ENCODE results near the gene ZBTB7A.

ZBTB7A gene

DNA sequence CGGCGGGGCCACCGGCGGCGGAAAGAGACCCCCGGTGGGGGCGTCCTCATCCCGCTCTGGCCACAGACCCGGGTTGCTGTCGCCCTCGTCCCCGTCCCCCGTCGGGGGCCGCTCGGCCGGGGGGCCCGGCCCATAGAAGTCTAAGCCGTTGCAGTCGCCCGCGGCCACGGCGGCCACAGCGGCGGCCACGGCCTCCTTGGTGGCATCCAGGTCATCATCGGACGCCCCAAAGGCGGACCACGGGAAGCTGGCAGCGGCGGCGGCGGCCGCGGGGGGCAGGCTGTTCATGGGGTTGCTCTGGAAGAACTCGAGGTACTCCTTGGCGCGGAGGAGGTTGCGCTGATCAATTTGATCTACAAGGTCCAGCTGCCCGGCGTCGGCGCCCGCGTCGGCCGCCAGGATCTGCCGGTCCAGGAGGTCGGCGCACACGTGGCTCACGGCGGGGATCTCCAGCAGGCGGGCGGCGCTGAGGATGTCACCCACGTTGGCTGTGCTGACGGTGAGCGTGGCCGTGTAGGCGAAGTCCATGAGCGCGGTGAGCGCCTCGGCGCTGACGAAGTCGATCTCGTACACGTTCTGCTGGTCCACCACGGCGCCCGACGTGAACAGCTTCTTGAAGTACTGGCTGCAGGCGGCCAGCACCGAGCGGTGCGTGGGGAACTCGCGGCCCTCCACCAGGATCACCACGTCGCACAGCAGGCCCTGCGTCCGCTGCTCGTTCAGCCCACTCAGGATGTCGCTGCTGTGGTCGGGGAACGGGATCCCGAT is 12.1 kb downstream of the ZBTB7A start:
- DNase-seq (ENCODE audit: low read depth) = no peak

DNA sequence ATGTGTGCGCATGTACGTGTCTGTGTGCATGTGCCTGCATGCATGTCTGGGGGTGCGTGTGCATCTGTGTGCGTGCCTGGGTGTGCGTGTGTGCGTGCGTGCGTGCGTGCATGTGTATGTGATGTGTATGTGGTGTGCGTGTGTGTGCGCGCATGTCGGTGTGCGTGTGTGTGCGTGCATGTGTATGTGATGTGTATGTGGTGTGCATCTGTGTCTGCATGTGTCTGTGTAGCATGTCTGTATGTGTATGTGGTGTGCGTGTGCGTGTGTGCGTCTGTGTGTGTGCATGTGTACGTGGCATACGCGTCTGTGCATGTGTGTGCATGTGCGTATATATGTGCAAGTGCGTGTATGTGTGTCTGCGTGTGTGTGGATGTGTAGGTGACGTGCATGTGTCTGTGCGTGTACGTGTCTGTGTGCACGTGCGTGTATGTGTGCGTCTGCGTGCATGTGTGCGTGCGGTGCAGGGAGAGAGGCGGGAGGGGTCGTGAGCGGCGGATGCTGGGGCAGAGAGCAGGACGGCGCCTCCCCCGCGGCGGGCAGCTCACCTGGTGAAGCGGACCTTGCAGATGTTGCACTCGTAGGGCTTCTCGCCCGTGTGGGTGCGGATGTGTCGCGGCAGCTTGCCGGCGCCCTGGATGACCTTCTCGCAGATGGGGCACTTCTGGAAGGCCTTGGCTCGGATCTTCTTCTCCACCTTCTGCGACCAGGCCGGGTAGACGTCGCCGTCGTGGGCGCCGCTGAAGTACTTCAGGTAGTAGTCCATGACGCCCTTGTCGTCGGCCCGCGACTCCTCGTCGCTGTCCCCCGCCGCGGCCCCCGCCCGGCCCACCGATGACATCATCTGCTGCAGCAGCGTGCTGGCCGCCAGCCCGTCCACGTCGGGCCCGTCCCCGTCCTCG is 13.0 kb downstream of the ZBTB7A start:
- DNase-seq (ENCODE audit: low read depth) = no peak

DNA sequence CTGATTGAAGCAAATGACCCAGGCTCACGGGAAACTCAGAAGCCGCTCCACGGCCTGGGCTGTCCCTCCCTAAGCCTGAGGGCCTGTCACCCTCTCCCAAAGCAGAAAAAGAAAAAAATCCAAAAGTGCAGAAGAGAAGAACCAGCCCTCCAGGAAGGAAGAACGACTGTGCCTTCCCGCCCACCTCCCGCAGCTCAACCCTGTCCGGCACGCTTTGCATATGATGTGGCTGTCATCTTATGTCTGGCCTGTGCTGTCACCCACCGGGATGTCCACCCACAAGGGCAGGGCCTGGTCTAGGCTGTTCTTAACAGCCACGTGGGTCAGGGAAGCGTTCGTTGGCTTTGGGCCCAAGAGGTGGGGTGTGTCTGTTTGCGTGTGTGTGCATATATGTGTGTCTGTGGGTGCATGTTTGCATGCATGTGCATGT is 13.7 kb downstream of the ZBTB7A start:
- DNase-seq (ENCODE audit: low read depth) = no peak

DNA sequence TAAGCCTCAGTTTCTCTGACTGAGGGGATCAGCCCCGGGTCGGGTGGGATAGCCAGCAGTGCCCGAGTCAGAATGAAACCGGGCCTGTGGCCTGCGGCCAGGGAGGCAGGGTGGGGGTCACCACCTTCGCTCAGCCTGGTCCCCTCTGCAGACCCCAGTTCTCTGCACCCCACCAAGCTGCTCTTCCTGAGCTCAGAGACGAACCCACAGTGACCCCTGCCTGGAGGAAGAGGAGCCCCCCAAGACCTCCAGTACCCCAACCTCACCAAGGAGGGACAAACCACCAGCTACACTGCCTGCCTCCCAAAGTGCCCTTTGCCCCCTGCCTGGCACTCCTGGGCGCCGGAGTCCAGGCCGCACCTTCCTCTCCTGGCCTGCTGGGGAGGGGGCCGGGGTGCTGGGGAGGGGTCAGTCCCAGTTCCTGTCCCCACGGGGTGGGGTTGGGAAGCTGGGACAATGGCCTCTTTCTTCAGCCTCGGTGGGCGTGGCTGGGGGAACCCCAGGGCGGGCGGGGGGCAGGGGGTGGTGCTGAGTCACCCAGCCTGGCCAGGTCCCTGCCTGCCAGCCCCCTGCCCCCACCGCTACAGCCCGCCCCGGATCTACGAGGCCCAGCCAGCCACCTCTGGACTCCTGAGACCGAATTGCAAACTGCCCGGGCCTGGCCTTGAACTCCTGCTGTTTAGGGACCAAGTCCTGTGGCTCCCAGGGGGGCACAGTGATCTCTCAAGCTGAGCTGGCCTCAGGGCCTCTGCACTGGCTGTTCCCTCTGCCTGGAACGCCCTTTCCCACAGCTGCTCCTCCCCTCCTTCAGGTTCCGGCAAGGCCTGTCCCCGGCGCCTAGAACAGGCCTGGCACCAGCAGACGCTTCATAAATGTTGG is 14.3 kb downstream of the ZBTB7A start:
- DNase-seq (ENCODE audit: low read depth) = peak; percentile 38

DNA sequence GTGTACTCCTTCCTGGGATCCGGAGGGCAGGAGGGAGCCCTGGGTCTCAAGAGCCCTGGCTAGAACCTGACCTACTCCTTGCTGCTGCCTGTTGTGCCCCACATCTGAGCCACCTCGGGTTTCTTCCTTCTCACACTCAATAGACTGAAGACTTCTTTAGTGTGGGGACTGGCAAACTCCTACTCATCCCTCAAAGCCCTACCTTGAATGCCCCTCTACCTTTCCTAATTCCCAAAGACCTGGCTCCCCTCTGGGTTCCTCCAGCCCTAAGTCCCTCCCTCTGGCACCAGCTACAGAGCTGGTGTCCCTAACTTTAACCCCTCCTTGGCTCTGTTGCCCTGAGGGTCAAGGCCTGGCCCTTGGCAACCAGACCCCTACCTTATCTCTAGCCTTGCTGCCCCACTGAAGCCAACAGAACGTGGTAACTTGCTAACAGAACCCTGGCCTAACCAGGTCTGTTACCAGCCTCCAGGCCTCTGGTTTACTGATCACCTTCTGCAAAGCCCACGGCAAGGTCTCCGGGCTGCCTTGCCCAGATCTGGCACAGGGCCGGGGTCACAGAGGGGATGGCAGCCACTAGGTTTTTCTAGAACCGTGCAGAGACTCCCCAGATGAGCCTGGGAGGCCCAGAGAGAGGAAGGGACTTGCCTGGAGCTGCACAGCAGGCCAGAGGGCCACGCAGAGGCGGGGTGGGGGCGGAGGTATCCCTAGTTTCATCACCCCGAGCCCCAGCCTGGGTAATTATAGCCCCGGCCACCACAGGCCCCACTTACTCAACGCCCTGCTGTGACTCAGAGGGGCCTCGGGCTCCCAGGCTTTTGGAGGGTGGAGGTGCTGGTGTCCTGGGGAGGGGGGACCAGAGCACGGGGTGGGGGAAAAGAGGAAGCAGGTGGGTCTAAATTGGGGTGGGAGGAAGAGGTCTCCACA is 15.3 kb downstream of the ZBTB7A start:
- DNase-seq (ENCODE audit: low read depth) = peak; percentile 59

DNA sequence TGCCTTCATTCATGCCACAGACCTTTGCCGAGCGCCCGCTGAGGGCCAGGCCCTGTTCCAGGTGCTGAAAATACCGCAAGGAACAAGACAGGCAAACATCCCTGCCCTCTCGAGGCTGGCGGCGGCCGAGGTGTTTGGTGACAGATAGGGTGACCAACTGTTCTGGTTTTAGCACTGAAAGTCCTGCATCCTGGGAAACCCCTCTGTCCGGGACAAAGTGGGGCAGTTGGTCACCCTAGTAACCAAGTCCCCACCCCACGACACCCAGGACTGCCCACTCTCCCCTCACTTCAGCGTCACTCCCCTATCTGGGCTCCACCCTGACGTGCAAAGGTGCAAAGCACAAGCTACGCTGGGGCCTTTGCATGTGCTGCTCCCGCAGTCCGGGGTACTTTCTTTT is 17.3 kb downstream of the ZBTB7A start:
- DNase-seq (ENCODE audit: low read depth) = no peak

DNA sequence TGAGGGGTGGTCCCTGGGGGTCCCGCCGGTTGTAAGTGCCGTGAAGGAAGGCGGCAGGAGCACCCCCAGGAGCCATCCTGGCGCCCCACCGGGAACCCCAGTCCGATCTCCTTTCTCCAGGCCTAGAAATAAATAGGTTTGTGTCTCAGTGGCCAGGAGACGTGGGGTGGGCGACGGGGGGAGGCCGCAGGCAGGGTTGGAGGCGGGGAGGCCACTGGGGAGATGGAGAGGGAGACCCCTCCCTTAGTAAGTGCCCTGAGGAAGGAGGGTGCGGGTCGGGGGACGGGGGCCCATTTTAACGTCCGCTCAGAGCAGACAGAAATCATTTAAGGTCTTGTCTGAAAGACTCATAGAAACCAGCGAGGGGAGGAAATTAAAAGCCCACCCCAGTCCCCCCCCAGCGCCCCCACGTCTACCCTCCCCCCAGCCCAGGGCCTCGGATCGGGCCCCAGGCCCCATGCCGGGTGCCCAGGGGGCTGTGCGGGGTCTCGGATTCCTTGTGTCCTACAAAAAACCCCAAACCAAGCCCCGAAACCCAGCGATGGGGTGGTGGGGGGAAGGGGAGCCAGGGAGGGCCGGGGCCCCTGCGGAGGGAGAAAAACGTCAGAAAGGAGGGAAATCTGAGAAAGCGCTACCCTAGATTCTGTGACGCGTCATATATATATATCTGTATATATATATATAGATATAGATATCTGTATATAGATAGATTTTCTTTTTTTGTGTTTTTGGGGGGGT is 19.6 kb downstream of the ZBTB7A start:
- no peak for DNase-seq (ENCODE audit: low read depth)

DNA sequence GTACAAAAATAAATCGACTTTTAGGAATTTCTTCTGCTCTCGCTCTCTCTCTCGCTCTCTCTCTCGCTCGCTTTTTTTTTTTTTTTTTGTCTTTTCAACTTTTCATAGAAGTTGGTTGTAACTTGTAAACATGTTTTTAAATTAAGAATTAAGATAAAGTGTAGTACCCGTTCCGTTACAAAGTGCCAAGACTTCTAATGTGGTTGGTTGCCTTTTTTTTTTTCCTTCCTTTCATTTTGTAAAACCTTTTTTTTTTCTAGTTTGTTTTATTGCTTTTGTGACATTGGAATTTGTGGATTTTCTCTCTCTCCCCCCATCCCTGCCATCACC is 20.4 kb downstream of the ZBTB7A start:
- no peak for DNase-seq (ENCODE audit: low read depth)

DNA sequence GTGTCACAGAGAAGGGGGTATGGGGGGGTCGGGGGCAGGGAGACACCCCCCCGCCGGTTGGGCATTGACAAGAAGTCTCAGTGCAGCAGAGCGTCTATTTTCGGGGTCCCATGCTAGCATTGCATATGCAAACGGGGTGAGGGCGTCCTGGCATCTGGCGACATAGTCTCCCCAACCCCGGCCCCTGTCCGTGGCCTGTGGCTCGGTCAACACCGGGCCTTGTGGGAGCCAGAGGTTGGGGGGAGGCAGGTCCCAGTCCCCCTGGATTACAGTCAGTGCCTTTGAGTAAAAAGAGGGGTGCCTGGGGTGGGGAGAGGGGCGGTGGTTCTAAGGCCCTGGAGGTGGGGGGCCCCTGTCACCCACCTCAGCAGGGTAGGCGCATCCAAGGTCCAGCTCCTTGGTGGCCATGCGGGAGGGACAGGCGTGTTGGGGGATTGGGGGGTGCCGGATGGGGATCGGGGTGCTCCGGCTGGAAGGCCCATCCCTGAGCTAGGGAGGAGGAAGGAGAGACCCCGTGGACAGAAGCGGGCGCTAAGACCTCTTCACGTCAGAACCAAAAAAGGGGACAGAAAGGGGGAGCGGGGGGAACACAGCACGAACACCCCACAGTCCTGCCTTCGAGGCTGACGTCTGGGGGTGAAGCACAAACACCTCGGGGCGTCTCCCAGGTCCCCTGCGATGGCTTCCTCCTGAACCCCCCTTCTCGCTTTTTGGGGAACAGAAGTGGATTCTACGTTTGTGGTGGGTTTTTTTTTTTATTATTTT is 20.9 kb downstream of the ZBTB7A start:
- no peak for DNase-seq (ENCODE audit: low read depth)

DNA sequence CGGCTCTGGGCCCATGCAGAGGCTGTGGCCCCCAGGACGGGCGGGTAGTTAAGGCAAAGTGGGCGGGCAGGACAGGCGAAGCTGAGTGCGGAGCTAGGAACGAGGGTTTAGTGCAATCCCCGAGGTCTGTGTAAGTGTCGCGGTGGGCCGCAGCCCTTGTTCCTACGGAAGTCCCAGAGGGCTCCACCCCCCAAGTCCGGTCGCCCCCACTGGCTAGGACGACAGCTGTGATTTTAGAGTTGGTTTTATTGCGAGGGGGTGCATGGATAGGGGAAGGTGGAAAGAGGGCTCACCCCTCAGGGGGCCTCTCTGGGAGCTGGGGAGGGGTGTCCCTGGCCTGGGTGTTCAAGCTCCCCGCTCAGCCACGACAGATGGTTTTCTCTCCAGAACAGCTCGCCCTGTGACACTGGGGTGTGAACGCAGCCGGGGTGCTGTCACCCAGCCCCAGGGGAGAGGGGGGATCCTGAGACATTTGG is 21.7 kb downstream of the ZBTB7A start:
- DNase-seq (ENCODE audit: low read depth) = no peak

DNA sequence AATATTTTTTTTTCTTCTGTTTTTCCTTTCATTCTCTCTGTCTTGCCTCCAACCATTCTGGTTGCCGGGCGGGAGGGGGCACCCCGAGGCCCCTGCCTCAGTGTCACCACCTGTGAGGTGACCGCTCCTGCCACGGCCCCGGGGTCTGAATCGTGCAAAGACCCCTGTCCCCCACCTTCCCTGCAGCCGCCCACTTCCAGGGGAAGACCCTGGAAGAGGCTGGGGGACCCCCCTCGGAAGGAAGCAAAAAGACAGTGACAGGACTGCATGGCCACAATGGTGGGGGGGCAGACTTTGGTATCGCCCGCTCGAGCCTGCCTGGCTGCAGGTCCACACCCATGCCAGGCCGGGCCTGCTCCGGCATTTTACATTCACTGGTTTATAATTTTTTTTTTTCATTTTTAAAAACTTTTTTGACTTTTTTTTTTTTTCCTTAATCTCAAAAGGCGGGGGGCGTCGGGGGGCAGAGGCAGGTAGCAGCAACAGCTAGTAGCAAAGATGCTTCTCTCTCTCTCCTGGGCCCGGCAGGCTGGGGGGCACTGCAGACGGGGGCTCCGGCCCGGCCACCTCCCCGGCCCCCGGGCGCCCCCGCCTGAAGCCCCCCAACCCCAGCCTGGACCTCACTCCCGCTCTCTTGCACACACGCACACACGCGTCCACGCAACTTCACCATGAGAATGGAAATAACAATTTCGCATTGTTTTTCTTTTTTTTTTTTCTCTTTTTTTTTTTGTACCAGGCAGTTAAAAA is 22.6 kb downstream of the ZBTB7A start:
- DNase-seq (ENCODE audit: low read depth) = no peak

DNA sequence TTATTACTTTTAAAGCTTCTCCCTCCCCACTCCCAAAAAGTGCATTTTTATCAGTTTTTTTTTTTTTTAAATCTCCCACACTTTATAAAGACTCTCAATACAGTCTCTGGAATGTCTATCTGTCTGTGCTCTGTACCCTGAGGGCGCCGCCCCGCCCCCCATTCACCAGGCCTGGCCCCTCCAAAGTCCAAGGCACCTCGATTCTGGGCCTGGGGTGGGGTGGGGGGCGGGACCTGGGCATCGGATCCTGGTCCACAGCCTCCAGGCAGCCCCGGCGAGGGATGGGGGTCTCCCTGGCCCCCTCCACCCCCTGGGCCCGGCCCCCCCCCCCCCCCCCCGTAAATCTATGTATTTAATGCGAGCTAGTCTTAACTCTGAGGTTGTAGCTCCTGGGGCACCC is 23.3 kb downstream of the ZBTB7A start:
- DNase-seq (ENCODE audit: low read depth) = no peak

DNA sequence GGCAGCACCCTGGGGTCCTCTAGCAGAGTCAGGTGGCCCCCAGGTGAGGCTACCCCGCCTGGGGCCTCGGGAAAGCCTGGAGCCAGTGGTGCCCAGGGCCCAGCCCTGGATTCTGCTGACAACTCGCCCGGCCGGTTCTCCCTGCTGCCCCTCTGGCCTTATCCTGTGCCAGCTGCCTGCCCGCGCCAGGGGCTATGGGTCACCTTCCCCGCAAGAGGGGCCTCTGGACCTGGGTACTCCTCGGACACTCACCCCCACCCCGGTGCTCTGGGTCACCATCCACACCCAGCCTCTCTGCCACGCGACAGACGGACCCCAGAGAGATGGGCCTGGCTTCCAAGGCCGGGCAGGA is 24.0 kb downstream of the ZBTB7A start:
- DNase-seq (ENCODE audit: low read depth) = no peak

DNA sequence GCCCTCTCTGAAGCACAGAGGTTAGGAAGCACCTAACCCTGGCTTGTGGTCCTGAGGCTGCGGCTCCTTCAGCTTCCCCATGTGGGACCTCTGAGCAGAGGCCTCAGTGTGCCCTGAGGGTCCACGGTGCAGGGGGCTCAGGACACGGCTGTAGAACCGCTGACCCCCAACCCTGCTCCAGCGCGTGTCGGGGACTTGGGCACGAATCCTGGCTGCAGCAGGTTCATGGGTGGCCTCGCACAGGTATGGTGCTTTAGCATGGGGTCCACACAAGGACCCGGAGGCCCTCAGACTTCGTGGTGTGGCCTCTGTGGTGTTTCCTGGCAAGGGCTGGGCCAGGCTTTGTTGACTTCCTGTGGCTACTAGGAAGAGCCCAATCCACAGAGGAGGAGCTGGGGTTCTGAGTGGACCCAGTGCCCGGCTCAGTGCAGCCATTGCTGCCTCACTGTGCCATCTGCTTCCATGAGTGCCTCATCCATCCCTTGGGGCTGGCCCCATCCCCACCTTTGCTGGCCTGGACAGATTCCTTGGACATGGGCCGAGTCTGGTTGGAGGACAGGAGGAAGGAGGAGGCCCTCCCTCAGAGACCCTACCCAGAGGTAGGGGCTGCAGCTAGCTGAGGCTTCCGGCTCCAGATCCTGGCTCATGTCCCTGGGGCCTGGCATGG is 24.5 kb downstream of the ZBTB7A start:
- DNase-seq (ENCODE audit: low read depth) = no peak

DNA sequence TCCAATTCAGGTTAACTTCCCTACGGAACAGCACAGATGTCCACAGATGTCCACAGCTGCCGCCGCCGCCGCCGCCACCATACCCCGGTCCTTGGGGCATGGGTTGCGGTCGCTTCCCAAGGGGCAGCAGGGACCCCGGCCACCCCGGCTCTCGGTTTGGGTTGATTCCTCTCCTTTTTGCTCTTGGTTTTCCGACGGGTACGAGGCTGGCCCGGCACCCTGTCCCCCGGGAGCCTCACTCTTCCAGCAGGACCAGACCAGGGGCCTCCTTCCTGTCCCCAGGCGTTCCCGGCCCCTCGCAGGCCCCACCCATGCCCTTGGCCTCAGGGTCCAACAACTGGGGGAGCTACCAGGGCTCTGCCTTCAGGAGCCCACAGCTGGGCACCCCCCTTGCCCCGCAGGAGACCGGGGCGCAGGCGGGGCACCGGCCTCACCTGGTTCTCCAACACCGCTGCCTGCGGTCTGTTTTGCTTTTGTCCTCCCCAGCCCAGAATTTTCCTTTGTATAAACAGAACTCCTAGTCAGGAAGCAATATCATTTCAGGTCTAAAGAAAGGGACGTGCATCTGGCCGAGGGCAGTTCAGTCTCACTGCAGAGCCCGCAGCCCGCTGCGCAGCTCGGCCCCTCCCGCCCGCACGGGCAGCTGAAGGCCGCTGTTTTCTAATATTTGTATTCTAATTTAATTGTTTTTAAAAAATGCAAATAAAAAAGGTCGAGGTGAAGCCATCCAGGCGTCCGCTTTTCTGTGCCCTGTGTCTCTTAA is 27.9 kb downstream of the ZBTB7A start:
- no peak for DNase-seq (ENCODE audit: low read depth)

DNA sequence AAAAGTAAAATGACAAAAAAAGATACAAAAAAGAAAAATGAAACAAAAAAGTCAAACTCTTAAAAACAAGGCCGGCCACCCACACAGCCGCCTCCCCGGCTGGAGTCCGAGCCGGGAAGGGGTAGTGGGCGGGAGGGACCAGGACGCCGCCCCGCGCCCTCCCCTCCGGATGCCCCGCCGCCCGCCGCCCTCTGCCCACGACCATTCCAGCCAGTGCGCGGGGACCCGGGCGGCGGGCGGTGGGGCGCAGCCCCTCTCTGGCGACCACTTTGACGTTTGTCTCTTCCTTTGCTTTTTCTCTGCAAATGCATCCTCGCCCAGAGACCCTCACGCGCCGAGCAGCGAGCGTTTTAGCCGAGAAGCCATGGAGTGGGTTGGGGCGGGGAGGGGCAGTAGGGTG is 28.6 kb downstream of the ZBTB7A start:
- no peak for DNase-seq (ENCODE audit: low read depth)

DNA sequence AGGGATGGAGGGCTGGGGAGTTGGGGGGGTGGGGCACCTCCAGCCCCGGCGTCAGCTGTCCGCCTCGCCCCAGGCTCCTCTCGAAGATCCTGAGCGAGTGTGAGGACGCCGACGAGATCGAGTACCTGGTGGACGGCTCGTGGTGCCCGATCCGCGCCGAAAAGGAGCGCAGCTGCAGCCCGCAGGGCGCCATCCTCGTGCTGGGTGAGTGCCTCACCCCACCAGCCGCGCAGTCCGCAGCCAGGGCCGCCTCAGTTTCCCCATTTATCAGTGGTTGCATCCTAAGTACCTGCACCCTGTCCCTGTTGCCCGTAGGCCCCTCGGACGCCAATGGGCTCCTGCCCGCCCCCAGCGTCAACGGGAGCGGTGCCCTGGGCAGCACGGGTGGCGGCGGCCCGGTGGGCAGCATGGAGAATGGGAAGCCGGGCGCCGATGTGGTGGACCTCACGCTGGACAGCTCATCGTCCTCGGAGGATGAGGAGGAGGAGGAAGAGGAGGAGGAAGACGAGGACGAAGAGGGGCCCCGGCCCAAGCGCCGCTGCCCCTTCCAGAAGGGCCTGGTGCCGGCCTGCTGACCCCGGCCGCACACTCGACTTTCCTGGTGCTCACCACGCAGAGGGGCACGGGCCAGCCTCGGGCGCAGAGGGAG is 29.3 kb downstream of the ZBTB7A start:
- no peak for DNase-seq (ENCODE audit: low read depth)

Measured in fibroblast of gingiva (primary cell).